GM12872 (cell line): ENCODE measurements around the gene OSCP1.

Experiments used
- CTCF ChIP-seq: IDR thresholded peaks from 3 replicates; pipeline ENCODE4 v1.5.1; 2011; ENCODE audit warnings: low read depth, mild to moderate bottlenecking, low read length, moderate library complexity; ENCODE audit not compliant: insufficient read depth

The OSCP1 gene

GRCh38 chr1:36419140-36419539 lies 31.1 kb downstream of the OSCP1 start:
- no peak for TF ChIP-seq CTCF

- no peak for TF ChIP-seq CTCF
Observed at GRCh38 chr1:36417931-36418330, 32.3 kb downstream of the OSCP1 start.

- no peak for TF ChIP-seq CTCF
Observed at GRCh38 chr1:36415661-36416326, 34.5 kb downstream of the OSCP1 start.

DNA sequence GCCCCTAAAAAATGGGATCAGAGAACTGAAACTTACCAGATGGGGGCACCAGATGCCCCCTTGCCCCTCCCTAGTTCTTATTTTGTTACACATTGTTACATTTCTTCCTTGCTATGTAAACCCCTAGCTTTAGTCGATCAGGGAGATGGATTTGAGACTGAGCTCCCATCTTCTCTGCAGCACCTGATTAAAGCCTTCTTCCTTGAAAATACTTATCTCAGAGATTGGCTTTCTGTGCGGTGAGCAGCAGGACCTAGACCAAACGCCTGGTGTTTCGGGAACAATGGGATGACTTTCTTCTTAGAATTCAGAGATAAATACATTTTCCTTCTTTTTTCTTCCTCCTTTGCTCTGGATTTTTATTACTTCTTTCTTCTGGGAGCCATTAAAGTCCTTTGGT lies 35.9 kb downstream of the OSCP1 start:
- no peak for TF ChIP-seq CTCF

GRCh38 chr1:36411674-36412648 lies 38.3 kb downstream of the OSCP1 start:
- no peak for TF ChIP-seq CTCF

DNA sequence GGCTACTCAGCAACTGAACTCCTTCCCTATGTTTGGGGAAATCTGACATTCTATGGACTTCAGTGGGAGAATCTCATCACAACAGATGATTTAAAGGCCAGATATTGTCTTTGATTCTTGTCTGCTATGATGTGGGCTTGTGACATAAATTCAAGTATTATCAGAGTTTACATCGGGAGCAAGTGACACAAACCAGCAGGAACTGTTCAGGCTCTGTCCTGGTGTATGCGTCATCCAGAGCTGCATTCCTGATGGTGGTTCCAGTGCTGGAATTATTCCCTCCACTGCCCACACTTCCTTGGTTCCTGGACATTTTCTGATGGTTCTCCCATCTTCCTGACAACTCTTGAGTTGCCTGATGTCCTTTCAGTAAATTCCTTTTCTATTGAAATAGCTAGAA lies 41.8 kb downstream of the OSCP1 start:
- TF ChIP-seq CTCF = no peak

- TF ChIP-seq CTCF = no peak
Observed at GRCh38 chr1:36406440-36406839, 43.8 kb downstream of the OSCP1 start.
